PC-9 (cell line): ENCODE results near the gene FTL. TPM values are rescaled to one million over a fixed set of nuclear protein-coding genes. Genes with fewer than 3 reads are reported as not detected.

Experiments
- BruUV-seq: library from RNA; stranded (reverse); fragments of 400-500 nt; replicated peaks from 2 replicates; lab custom pipeline; 2021; lab: Mats Ljungman, UMichigan
- CTCF ChIA-PET: fragments of 300-600 bp; sonication (Branson Sonifier 250); formaldehyde crosslinking; loops from one replicate; lab custom pipeline; 2022; ENCODE audit warnings: antibody characterized with exemption; lab: Charles Lee
- POLR2A ChIA-PET: fragments of 300-600 bp; sonication (Branson Sonifier 250); formaldehyde crosslinking; loops from one replicate; lab custom pipeline; 2022; ENCODE audit warnings: antibody characterized with exemption; ENCODE audit not compliant: unreplicated experiment; lab: Charles Lee
- DNase-seq, 2 experiments: peaks; one replicate each; pipeline versions ENCODE4 v3.0.0 to v3.0.0-alpha.2; 2015 to 2022; ENCODE audit warnings: mixed read lengths in 1 of 2
- H2AFZ ChIP-seq: fragments of 200-600 bp; sonication (generic); 2 replicates; pipeline ENCODE4 v1.8.1; 2017; ENCODE audit warnings: antibody characterized with exemption
- H3F3A ChIP-seq: fragments of 200-600 bp; sonication (generic); 2 replicates; pipeline ENCODE4 v1.8.1; 2017; ENCODE audit warnings: antibody characterized with exemption, mild to moderate bottlenecking, low read depth; ENCODE audit not compliant: insufficient read depth
- H3K27ac ChIP-seq: fragments of 200-600 bp; sonication (generic); 2 replicates; pipeline ENCODE4 v1.6.1; 2016; ENCODE audit warnings: mixed run types
- H3K27me3 ChIP-seq: fragments of 200-600 bp; sonication (generic); 2 replicates; pipeline ENCODE4 v1.6.1; 2016; ENCODE audit warnings: low read depth, mixed run types; ENCODE audit not compliant: insufficient read depth
- H3K36me3 ChIP-seq: fragments of 200-600 bp; sonication (generic); 2 replicates; pipeline ENCODE4 v1.6.1; 2016; ENCODE audit warnings: low read depth, mixed run types
- H3K4me1 ChIP-seq: fragments of 200-600 bp; sonication (generic); replicated peaks from 2 replicates; pipeline ENCODE4 v1.6.1; 2016; ENCODE audit warnings: mixed run types; ENCODE audit not compliant: insufficient read depth
- H3K4me2 ChIP-seq: fragments of 200-600 bp; sonication (generic); 2 replicates; pipeline ENCODE4 v1.6.1; 2017; ENCODE audit warnings: mixed run types
- H3K4me3 ChIP-seq: fragments of 200-600 bp; sonication (generic); 2 replicates; pipeline ENCODE4 v1.6.1; 2016; ENCODE audit warnings: mixed run types
- H3K79me2 ChIP-seq: fragments of 200-600 bp; sonication (generic); 2 replicates; pipeline ENCODE4 v1.6.1; 2017; ENCODE audit warnings: low read depth, mixed run types
- H3K9me2 ChIP-seq: fragments of 200-600 bp; sonication (generic); 2 replicates; pipeline ENCODE4 v1.8.1; 2017; ENCODE audit warnings: mild to moderate bottlenecking; ENCODE audit not compliant: insufficient read depth
- H3K9me3 ChIP-seq: fragments of 200-600 bp; sonication (generic); 2 replicates; pipeline ENCODE4 v1.8.1; 2016; ENCODE audit warnings: low read depth; ENCODE audit not compliant: insufficient read depth
- H4K20me1 ChIP-seq: fragments of 200-600 bp; sonication (generic); 2 replicates; pipeline ENCODE4 v1.8.1; 2017; ENCODE audit not compliant: insufficient read depth
- EZH2 ChIP-seq: fragments of 200-600 bp; sonication (generic); IDR thresholded peaks from 2 replicates; pipeline ENCODE4 v1.8.0; 2017; ENCODE audit warnings: antibody characterized with exemption, low read depth
- intact Hi-C: fragments of 100-400 bp; cut with micrococcal nuclease; formaldehyde crosslinking; loops from one replicate; pipeline ENCODE4 v1.10.0; 2022; ENCODE audit not compliant: unreplicated experiment
- total RNA-seq: library from RNA; stranded (reverse); gene quantifications from 2 replicates; pipeline ENCODE4 v1.2.3, GENCODE V29; 2021
- TF ChIP-seq, protein P1 (sequence below): fragments of 200-600 bp; sonication (generic); conservative IDR thresholded peaks from 2 replicates; pipeline ENCODE4 v1.6.1; 2017; ENCODE audit warnings: mixed run types, antibody characterized with exemption, mild to moderate bottlenecking, moderate library complexity

Gene FTL
- total RNA-seq, 1 experiment from 2014 or later, result 3,822 TPM

DNA sequence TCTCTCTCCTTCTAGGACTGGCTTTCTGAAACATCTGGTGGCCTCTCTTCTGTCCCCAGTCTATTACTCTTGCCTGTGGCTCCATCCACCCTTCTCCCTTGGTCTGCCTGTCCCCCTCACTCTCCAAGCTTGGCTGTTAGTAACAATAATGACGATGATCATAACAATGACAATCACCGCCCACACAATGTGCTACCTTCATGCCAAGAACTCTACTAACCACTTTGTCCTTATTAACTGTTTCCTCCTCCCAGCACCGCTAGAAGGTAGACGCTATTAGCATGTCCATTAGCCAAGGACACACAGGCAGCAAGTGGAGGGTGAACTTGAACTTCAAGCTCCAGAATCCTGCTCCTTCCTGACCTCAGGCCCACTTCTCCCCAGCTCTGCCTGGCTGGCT is 25.3 kb downstream of the FTL start:
- Histone ChIP-seq H3K4me1 (peaks cover 15% of the 10 kb centered on the region), H3K9me2 (no peaks in the 10 kb centered on the region), H4K20me1 (no peaks in the 10 kb centered on the region; the same call in 1 of the 2 replicates), H3K79me2 (peaks cover 45% of the 10 kb centered on the region), H3K27ac (no peak overlapping the region), H3K27me3 (no peaks in the 10 kb centered on the region), H3K9me3 (no peaks in the 10 kb centered on the region), H3K36me3 (peaks cover under 1% of the 10 kb centered on the region; the same call in 1 of the 2 replicates), H3K4me3 (no peak overlapping the region), H2AFZ (no peak overlapping the region), H3K4me2 (no peak overlapping the region), H3F3A (peaks cover 14% of the 10 kb centered on the region)
- no peak for DNase-seq
- TF ChIP-seq EZH2, result no peak
- TF ChIP-seq, protein P1, sequence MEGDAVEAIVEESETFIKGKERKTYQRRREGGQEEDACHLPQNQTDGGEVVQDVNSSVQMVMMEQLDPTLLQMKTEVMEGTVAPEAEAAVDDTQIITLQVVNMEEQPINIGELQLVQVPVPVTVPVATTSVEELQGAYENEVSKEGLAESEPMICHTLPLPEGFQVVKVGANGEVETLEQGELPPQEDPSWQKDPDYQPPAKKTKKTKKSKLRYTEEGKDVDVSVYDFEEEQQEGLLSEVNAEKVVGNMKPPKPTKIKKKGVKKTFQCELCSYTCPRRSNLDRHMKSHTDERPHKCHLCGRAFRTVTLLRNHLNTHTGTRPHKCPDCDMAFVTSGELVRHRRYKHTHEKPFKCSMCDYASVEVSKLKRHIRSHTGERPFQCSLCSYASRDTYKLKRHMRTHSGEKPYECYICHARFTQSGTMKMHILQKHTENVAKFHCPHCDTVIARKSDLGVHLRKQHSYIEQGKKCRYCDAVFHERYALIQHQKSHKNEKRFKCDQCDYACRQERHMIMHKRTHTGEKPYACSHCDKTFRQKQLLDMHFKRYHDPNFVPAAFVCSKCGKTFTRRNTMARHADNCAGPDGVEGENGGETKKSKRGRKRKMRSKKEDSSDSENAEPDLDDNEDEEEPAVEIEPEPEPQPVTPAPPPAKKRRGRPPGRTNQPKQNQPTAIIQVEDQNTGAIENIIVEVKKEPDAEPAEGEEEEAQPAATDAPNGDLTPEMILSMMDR, result no peak
- ChIA-PET POLR2A (no interaction called here), CTCF (no interaction called here)
- intact Hi-C loops, result loop anchor here (5.0 to 10.0 kb wide), 3 partner anchors 193 to 654 kb away; partner anchors contain the start of genes CA11, RRAS and SCAF1
- BruUV-seq, result no TSS peak

DNA sequence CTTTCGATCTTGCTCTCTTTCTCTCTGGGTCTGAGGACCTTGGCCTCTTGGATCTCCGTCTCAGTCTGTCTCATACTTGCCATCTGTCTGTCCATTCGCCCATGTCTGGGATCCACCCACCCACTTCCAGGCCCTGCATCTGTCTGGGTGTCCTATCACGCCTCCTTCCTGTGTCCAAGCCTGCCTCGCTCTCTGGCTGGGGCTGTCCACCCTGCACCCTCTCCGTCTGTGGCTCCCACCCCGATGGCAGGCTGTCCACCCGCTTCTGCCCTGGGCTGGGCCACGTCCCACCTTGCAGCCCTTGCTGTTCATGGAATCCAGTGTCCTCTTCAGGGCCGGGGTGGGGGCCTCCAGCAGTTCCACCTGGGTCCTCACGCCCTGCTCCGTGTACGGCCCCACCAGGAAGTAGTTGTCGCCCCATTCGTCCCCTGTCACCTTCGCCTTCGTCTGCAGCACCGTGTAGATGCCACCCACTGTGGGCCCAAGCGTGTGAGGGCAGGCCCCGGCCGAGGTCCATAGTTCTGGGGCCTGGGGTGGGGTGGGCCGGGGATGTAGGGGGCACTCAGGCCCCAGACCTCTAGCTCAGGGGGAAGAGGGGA is 26.0 kb downstream of the FTL start:
- DNase-seq, result no peak
- Histone ChIP-seq H3K4me1 (peaks cover 16% of the 10 kb centered on the region), H3K4me2 (peak overlapping the region; percentile 95; the same call in 1 of the 2 replicates), H3F3A (peaks cover 18% of the 10 kb centered on the region), H3K4me3 (no peak overlapping the region), H4K20me1 (peaks cover 3% of the 10 kb centered on the region), H3K9me2 (no peaks in the 10 kb centered on the region), H3K27me3 (no peaks in the 10 kb centered on the region), H3K27ac (no peak overlapping the region), H3K9me3 (no peaks in the 10 kb centered on the region), H3K79me2 (peaks cover 52% of the 10 kb centered on the region), H3K36me3 (no peaks in the 10 kb centered on the region), H2AFZ (no peak overlapping the region)
- ChIA-PET POLR2A (interaction anchor here (1.1 kb wide), 1 partner anchor 29 kb away, joined by 4 read pairs; no protein-coding TSS in a partner anchor), CTCF (interaction anchor here (2.6 kb wide), 1 partner anchor 21 kb away, joined by 11 read pairs; no protein-coding TSS in a partner anchor)
- BruUV-seq, result no TSS peak
- intact Hi-C loops, result loop anchor here (5.0 to 10.0 kb wide), 3 partner anchors 194 to 654 kb away; partner anchors contain the start of genes CA11, RRAS and SCAF1
- TF ChIP-seq EZH2, result no peak
- TF ChIP-seq, protein P1, result no peak

DNA sequence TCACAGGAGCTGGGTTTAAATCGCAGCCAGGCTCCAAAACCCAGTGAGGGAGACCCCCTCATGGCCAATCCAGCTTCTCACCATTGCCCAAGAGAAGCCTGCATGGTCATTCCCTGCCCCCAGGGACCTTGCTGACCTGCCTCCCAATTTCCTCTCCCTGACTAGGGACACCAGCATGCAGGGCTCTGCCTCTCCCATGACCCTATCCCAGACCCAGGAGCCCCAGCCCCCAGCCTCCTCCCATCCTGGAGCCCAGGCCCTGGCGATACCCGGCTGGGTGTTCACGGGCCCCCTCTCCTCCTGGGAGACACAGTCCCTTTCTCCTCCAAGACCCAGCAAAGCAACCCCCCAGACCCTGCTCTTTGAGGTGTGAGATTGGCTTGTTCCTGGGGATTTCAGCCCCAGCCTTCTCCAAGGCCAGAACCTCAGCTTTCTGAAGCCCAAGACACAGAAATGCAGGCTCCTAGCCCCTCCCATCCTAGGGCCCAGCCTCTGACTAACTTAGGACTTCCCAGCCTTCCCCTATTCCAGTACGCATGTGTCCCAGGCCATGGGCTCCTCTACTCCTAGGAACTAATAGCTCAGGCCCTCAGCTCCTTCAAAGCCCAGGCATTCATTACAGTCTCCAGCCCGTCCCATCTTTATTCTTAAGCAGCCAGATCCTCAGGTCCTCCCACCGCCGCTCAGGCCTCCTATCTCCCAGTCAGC is 26.9 kb downstream of the FTL start:
- no peaks in the 10 kb centered on the region for H3K9me2 ChIP-seq
- peak overlapping the region; percentile 92 for H2AFZ ChIP-seq
- peak; percentile 64 to 67 for DNase-seq
- intact Hi-C loops, result loop anchor here (2.0 to 10.0 kb wide), 5 partner anchors 27 to 653 kb away; partner anchors contain the start of genes CA11, FTL, RRAS and SCAF1
- BruUV-seq, result no TSS peak
- peak overlapping the region; percentile 95 for H3K4me2 ChIP-seq
- TF ChIP-seq EZH2, result no peak
- TF ChIP-seq, protein P1, result no peak
- H3K4me1 ChIP-seq, result peaks cover 16% of the 10 kb centered on the region
- peak overlapping the region; percentile 97 for H3K4me3 ChIP-seq
- 0 out of 2 replicates have a peak overlapping the region, but pooled peaks have one; percentile 41 for H3K27ac ChIP-seq
- POLR2A ChIA-PET, result interaction anchor here (0.5 to 1.2 kb wide), 11 partner anchors 8 to 859 kb away, joined by 3 to 12 read pairs (median 5); no protein-coding TSS in a partner anchor
- no peaks in the 10 kb centered on the region for H3K27me3 ChIP-seq
- H4K20me1 ChIP-seq, result peaks cover 12% of the 10 kb centered on the region
- H3K79me2 ChIP-seq, result peaks cover 62% of the 10 kb centered on the region
- no peaks in the 10 kb centered on the region for H3K9me3 ChIP-seq
- CTCF ChIA-PET, result interaction anchor here (0.5 to 2.6 kb wide), 11 partner anchors 8 to 279 kb away, joined by 3 to 11 read pairs (median 4); partner anchors contain the start of gene CGB7
- H3K36me3 ChIP-seq, result 0 out of 2 replicates have a peak, but pooled peaks cover 2% of the 10 kb centered on the region
- H3F3A ChIP-seq, result peaks cover 12% of the 10 kb centered on the region
